GM18951 (cell line): ENCODE data around the gene NIPAL1.

ENCODE experiments used
- POLR2A ChIP-seq: IDR thresholded peaks from 4 replicates; pipeline ENCODE4 v1.6.1; 2011; ENCODE audit warnings: mild to moderate bottlenecking; ENCODE audit not compliant: insufficient read length, insufficient read depth; ENCODE audit errors: extremely low read depth
- in situ Hi-C: fragments of 300-500 bp; cut with MboI; formaldehyde crosslinking; loops from one replicate; pipeline ENCODE4 v1.12.0; 2022; ENCODE audit warnings: low sequenced_read_pairs, mixed read lengths, inconsistent platforms; ENCODE audit not compliant: unreplicated experiment

Gene NIPAL1

GRCh38 chr4:48033825-48034413, 17.3 kb downstream of the NIPAL1 start:
- in situ Hi-C loops = no loop called here
- no peak for TF ChIP-seq POLR2A

- TF ChIP-seq POLR2A = no peak
- in situ Hi-C loops = no loop called here
These were observed 19.4 kb downstream of the NIPAL1 start for GRCh38 chr4:48035952-48036351.

GRCh38 chr4:48037117-48037462, 20.5 kb downstream of the NIPAL1 start:
- in situ Hi-C loops = no loop called here
- no peak for TF ChIP-seq POLR2A

- TF ChIP-seq POLR2A = no peak
- in situ Hi-C loops = no loop called here
These were observed 22.1 kb downstream of the NIPAL1 start for GRCh38 chr4:48038666-48039065.

GRCh38 chr4:48039561-48039960, 23.0 kb downstream of the NIPAL1 start:
- TF ChIP-seq POLR2A = no peak
- in situ Hi-C loops = no loop called here

- in situ Hi-C loops = no loop called here
- no peak for TF ChIP-seq POLR2A
These were observed 25.1 kb downstream of the NIPAL1 start for GRCh38 chr4:48041535-48042137.

- TF ChIP-seq POLR2A = no peak
These were observed 26.4 kb downstream of the NIPAL1 start for GRCh38 chr4:48042979-48043461.

GRCh38 chr4:48043504-48043903, 26.9 kb downstream of the NIPAL1 start:
- in situ Hi-C loops = no loop called here
- no peak for TF ChIP-seq POLR2A

More at GRCh38 chr4:48042979-48043461, 26.4 kb downstream of the NIPAL1 start:
- in situ Hi-C loops = no loop called here

- in situ Hi-C loops = no loop called here
- no peak for TF ChIP-seq POLR2A
These were observed 27.7 kb downstream of the NIPAL1 start for GRCh38 chr4:48044298-48044697.

- in situ Hi-C loops = no loop called here
- TF ChIP-seq POLR2A = no peak
These were observed 29.5 kb downstream of the NIPAL1 start for GRCh38 chr4:48046059-48046458.

GRCh38 chr4:48047421-48047844, 30.9 kb downstream of the NIPAL1 start:
- TF ChIP-seq POLR2A = no peak
- in situ Hi-C loops = no loop called here

- in situ Hi-C loops = no loop called here
- no peak for TF ChIP-seq POLR2A
These were observed 31.3 kb downstream of the NIPAL1 start for GRCh38 chr4:48047896-48048295.

- TF ChIP-seq POLR2A = no peak
- in situ Hi-C loops = no loop called here
These were observed 32.9 kb downstream of the NIPAL1 start for GRCh38 chr4:48049483-48049882.

GRCh38 chr4:48051078-48051477, 34.5 kb downstream of the NIPAL1 start:
- TF ChIP-seq POLR2A = no peak

More at GRCh38 chr4:48051078-48051477, 34.5 kb downstream of the NIPAL1 start:
- in situ Hi-C loops = no loop called here
